Erythroblast (primary cell): ENCODE measurements around the gene EMP2.

Source experiments
- GATA1 ChIP-seq: IDR thresholded peaks from 2 replicates; pipeline ENCODE4 v1.6.1; 2011; ENCODE audit warnings: low read depth, mild to moderate bottlenecking, control low read depth, low read length, moderate library complexity
- POLR2A ChIP-seq: IDR thresholded peaks from 2 replicates; pipeline ENCODE4 v1.6.1; 2011; ENCODE audit warnings: mild to moderate bottlenecking, low read length

DNA sequence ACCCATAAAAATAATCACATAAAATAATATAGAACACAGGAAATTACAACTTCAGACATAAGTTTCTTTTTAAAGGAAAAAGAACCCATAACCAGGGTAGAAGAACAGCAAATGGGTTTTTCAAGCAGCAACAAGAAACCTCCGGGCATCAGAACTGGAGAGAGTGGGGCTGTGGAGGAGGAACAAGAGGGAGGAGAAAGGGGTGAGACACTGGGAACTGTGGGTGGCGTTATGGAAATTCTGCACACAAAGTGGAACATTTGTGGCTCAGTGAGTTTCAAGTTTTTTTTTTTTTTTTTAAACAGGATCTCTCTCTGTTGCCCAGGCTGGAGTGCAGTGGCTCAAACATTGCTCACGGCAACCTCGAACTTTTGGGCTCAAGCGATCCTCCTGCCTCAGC, 22.6 kb downstream of the EMP2 start:
- TF ChIP-seq POLR2A (no peak), GATA1 (no peak)
